Liver (tissue), 3 donors: ENCODE measurements around the gene CCNA1.

ENCODE experiments used
- ATF3 ChIP-seq: IDR thresholded peaks from 2 replicates; pipeline ENCODE4 v1.6.1; 2016; ENCODE audit warnings: antibody characterized with exemption
- FOXA1 ChIP-seq: IDR thresholded peaks from 2 replicates; pipeline ENCODE4 v1.6.1; 2016; ENCODE audit warnings: antibody characterized with exemption
- FOXA2 ChIP-seq: IDR thresholded peaks from 2 replicates; pipeline ENCODE4 v1.6.1; 2016; ENCODE audit warnings: antibody characterized with exemption
- GABPA ChIP-seq, 2 donors: IDR thresholded peaks in 1 of 2; conservative IDR thresholded peaks in 1 of 2; 2 replicates each; pipeline ENCODE4 v1.6.1; 2016; ENCODE audit warnings: antibody characterized with exemption in 2 of 2, mild to moderate bottlenecking in 1 of 2, moderate library complexity in 1 of 2
- JUND ChIP-seq, 2 donors: IDR thresholded peaks; 2 replicates each; pipeline ENCODE4 v1.6.1; 2016; ENCODE audit warnings: antibody characterized with exemption in 2 of 2
- RAD21 ChIP-seq, 2 donors: IDR thresholded peaks; 2 replicates each; pipeline ENCODE4 v1.6.1; 2016; ENCODE audit warnings: antibody characterized with exemption in 2 of 2, mild to moderate bottlenecking in 2 of 2
- REST ChIP-seq: IDR thresholded peaks from 2 replicates; pipeline ENCODE4 v1.6.1; 2016; ENCODE audit warnings: antibody characterized with exemption, mild to moderate bottlenecking
- RXRA ChIP-seq, 2 donors: IDR thresholded peaks; 2 replicates each; pipeline ENCODE4 v1.6.1; 2017 to 2018; ENCODE audit warnings: antibody characterized with exemption in 2 of 2, mild to moderate bottlenecking in 1 of 2
- SP1 ChIP-seq: IDR thresholded peaks from 2 replicates; pipeline ENCODE4 v1.6.1; 2018; ENCODE audit warnings: antibody characterized with exemption, mild to moderate bottlenecking
- TAF1 ChIP-seq: conservative IDR thresholded peaks from 2 replicates; pipeline ENCODE4 v1.6.1; 2016; ENCODE audit warnings: antibody characterized with exemption, mild to moderate bottlenecking
- YY1 ChIP-seq: IDR thresholded peaks from 2 replicates; pipeline ENCODE4 v1.6.1; 2016; ENCODE audit warnings: antibody characterized with exemption, mild to moderate bottlenecking
- TF ChIP-seq, protein P1 (sequence below): fragments of 150-350 bp; IDR thresholded peaks from 2 replicates; pipeline ENCODE4 v1.5.1; 2017; ENCODE audit warnings: improper control_type of control experiment, low read depth, low read length; ENCODE audit not compliant: missing input control
- TF ChIP-seq, protein P2 (sequence below): IDR thresholded peaks from 2 replicates; pipeline ENCODE4 v1.6.1; 2016; ENCODE audit warnings: antibody characterized with exemption
- TF ChIP-seq, protein P3 (sequence below): IDR thresholded peaks from 2 replicates; pipeline ENCODE4 v1.6.1; 2016; ENCODE audit warnings: antibody characterized with exemption
- donor health status: healthy.
- donor health status: healthy.

GRCh38 chr13:36475468-36475867, 43.2 kb downstream of the CCNA1 start:
- TF ChIP-seq, protein P1, sequence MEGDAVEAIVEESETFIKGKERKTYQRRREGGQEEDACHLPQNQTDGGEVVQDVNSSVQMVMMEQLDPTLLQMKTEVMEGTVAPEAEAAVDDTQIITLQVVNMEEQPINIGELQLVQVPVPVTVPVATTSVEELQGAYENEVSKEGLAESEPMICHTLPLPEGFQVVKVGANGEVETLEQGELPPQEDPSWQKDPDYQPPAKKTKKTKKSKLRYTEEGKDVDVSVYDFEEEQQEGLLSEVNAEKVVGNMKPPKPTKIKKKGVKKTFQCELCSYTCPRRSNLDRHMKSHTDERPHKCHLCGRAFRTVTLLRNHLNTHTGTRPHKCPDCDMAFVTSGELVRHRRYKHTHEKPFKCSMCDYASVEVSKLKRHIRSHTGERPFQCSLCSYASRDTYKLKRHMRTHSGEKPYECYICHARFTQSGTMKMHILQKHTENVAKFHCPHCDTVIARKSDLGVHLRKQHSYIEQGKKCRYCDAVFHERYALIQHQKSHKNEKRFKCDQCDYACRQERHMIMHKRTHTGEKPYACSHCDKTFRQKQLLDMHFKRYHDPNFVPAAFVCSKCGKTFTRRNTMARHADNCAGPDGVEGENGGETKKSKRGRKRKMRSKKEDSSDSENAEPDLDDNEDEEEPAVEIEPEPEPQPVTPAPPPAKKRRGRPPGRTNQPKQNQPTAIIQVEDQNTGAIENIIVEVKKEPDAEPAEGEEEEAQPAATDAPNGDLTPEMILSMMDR: peak; percentile 9
- TF ChIP-seq YY1 (no peak), SP1 (no peak), TAF1 (no peak), REST (no peak), ATF3 (no peak), RAD21 (IDR thresholded peaks at IDR 0.05) (peak; percentile 22 to 26), JUND (IDR thresholded peaks at IDR 0.05) (no peak), GABPA (IDR thresholded peaks at IDR 0.05 in 1 of 2, conservative IDR thresholded peaks at IDR 0.05 in 1 of 2) (no peak), FOXA1 (no peak), FOXA2 (no peak), RXRA (IDR thresholded peaks at IDR 0.05) (no peak)
- TF ChIP-seq, protein P2, sequence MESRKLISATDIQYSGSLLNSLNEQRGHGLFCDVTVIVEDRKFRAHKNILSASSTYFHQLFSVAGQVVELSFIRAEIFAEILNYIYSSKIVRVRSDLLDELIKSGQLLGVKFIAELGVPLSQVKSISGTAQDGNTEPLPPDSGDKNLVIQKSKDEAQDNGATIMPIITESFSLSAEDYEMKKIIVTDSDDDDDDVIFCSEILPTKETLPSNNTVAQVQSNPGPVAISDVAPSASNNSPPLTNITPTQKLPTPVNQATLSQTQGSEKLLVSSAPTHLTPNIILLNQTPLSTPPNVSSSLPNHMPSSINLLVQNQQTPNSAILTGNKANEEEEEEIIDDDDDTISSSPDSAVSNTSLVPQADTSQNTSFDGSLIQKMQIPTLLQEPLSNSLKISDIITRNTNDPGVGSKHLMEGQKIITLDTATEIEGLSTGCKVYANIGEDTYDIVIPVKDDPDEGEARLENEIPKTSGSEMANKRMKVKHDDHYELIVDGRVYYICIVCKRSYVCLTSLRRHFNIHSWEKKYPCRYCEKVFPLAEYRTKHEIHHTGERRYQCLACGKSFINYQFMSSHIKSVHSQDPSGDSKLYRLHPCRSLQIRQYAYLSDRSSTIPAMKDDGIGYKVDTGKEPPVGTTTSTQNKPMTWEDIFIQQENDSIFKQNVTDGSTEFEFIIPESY: no peak
- TF ChIP-seq, protein P3, sequence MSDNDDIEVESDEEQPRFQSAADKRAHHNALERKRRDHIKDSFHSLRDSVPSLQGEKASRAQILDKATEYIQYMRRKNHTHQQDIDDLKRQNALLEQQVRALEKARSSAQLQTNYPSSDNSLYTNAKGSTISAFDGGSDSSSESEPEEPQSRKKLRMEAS: no peak
